Endothelial cell of coronary artery (primary cell): Measurements from ENCODE around the gene SGPL1. TPM values are rescaled to one million over a fixed set of nuclear protein-coding genes. Genes with fewer than 3 reads are reported as not detected.

ENCODE experiments used
- total RNA-seq: library from RNA; depleted of rRNA; stranded (reverse); fragments of >200 nt; gene quantifications from 2 replicates; pipeline ENCODE4 v1.2.3, GENCODE V29; 2014

SGPL1 gene
- total RNA-seq, result 19.2 and 35.5 TPM in 2 replicates

GRCh38 chr10:70815504-70816219, at the start of gene SGPL1:
Gene SGPL1, plus strand, starts transcription at chr10:70815948. Its CDS starts 906 bp downstream, at chr10:70816854.

GRCh38 chr10:70785190-70785589, 30.6 kb upstream of the SGPL1 start, which contains the start of gene TBATA:
Gene TBATA, minus strand, starts transcription at chr10:70785377. Its CDS starts 1,998 bp downstream, at chr10:70783379.

GRCh38 chr10:70887804-70888800, 72.4 kb downstream of the SGPL1 start, which contains the start of gene PCBD1:
Gene PCBD1, minus strand, starts transcription at chr10:70888565. Its CDS starts 32 bp downstream, at chr10:70888533.

Other genes starting within 250 kb of the SGPL1 start
- gene PRF1, start 213.2 kb upstream of the SGPL1 start, total RNA-seq, result not detected in 2 replicates
- 0.19 TPM in 1 of 2 replicates, not detected in the other for gene ADAMTS14, start 143.4 kb upstream of the SGPL1 start, total RNA-seq
- not detected in 2 replicates for gene TBATA, start 30.6 kb upstream of the SGPL1 start, total RNA-seq
- gene PCBD1, start 72.6 kb downstream of the SGPL1 start, total RNA-seq, result 39.5 and 52.4 TPM in 2 replicates